ENCODE measurements around the gene PLEKHG7. TPM values are rescaled to one million over a fixed set of nuclear protein-coding genes. Genes with fewer than 3 reads are reported as not detected.

PLEKHG7 gene
- total RNA-seq, 1 donor from 2014 or later = 5.3 TPM

DNA sequence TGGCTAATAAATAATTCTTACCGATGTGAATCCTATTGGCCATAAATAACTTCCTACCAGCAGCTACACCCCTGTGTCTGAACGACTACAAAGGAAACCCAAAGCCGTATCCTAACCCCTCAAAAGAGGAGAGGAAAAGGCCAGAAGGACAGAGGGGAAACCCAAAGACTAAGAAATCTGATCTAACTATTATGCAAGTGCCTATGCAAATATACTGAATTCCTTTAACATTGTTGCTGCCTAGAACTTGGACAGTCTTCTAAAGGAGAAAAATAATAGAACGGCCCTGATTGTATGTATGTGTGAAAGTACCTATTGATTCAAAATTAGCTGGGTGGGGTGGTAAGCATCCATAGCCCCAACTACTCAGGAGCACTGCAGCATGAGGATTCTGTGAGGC is 997 bp downstream of the PLEKHG7 start:
- DNase-seq (ENCODE audit: low spot score) = no peak
- ATAC-seq = no peak
- intact Hi-C loops (cut with DNase I) = no loop called here

DNA sequence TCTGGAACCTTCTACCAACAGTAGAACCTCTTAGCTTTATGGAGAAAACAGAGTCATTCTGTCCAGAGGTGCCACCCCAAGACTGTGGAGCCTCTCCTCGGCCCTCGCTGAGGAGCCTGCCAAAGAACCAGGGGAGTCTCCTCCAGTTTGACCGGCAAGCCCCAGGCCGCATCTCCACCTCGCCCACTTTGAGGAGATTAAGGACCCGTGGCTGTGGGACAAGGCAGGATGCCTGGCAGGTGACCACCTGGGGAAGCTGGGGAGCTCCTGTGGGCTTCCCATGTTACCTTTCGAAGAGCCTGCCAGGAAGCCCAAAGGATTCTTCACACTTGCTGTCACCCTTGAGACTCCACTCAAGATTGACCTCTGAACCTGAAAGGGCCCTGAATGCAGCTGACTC is 3.8 kb downstream of the PLEKHG7 start:
- ATAC-seq = no peak
- intact Hi-C loops (cut with DNase I) = no loop called here
- no peak for DNase-seq (ENCODE audit: low spot score)

DNA sequence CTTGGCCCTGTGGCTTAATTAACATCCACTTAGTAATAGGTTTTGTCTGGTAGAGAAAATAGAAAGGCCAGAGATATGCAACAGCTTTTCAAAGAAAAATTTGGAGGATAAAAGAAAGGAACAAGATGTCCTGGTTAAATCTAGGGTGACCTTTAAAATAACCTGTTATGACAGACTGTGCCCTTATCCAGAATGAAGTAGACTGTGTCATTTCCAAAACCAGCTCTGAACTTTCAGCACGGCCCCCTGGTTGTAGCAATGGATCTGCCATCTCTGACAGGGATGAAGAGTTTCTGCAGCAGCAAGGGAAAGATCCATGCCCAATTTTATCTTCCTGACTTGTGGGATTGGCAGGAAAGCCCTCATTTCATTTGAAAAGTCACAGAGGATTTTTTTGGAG is 5.1 kb downstream of the PLEKHG7 start:
- intact Hi-C loops (cut with DNase I) = no loop called here
- no peak for DNase-seq (ENCODE audit: low spot score)
- no peak for ATAC-seq

DNA sequence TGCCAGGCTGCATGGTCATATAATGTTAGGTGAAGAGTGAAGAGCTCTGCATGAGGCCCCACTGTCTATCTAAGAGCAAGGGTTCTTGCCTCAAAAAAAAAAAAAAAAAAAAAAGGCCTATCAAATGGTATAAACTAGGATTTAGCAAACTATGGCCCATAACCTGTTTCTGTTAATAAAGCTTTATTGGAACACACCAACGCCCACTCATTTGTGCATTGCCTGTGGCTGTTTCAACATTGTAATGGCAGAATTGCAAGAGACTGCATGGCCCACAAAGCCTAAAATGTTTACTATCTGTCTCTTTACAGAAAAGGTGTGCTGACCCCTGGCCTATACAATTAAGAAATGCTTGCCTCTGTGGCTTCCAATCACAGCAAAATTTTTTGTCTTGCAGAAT is 12.8 kb downstream of the PLEKHG7 start:
- intact Hi-C loops (cut with DNase I) = no loop called here
- ATAC-seq = no peak
- no peak for DNase-seq (ENCODE audit: low spot score)

DNA sequence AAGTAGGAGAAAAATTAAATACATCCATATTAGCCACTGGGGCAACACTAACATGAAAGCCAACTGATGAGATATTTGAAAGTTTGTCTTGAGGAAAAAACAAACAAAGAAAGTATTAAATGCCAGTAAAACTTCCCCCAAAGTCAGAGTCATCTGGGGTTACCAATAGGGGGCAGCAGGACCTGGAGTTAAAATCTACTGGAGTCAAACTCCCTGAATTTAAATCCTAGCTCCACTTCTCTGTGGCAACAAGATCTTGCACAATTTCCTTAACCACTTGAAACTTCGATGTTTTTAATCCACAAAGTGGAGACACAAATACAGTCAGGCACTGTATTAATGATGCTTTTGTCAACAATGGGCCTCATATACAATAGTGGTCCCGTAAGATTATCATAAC is 14.4 kb downstream of the PLEKHG7 start:
- ATAC-seq = no peak
- DNase-seq (ENCODE audit: low spot score) = no peak
- intact Hi-C loops (cut with DNase I) = no loop called here

DNA sequence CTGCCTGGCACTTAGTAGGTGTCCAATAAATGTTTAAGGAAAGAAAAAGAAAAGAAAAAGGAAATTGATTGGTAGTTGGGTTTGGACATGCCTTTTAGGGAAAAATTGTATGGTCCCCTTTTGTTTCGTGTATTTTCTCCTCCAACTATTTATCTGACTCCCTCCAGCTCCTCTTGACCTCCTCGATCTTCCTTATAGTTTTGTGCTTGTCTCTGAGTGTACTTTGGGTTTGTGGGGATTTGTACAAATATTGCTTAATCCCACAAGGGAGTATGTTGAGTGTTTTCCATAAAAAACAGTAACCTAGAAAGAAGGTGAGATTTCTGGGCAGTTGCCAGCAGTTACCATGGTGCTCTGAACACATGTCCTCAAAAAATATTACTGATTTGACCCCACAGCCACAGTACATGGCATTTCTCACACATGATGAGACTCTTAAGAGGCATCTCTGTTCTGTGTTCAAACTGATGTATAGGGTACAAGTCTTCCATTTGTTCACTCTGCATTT is 15.7 kb downstream of the PLEKHG7 start:
- intact Hi-C loops (cut with DNase I) = no loop called here
- no peak for ATAC-seq
- no peak for DNase-seq (ENCODE audit: low spot score)

DNA sequence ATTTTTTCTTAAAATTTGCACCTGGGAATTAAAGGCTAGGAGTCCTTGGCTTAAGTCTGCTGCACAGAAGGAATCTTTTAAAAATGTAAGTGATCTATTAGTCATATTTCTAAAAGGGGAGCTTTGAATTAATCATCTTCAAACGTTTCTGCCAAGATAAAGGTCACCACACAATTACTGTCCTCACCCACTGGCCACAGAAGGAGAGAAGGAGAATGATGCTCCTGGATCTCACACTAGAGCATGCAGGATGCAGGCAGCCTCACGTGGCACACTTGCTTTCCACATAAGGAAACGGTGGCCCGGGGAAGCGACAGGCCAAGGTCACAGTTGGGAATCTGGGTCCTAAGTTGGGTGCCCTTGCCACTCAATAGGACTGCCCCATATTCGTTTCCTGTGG is 16.9 kb downstream of the PLEKHG7 start:
- intact Hi-C loops (cut with DNase I) = no loop called here
- no peak for DNase-seq (ENCODE audit: low spot score)
- peak; percentile 44 for ATAC-seq

DNA sequence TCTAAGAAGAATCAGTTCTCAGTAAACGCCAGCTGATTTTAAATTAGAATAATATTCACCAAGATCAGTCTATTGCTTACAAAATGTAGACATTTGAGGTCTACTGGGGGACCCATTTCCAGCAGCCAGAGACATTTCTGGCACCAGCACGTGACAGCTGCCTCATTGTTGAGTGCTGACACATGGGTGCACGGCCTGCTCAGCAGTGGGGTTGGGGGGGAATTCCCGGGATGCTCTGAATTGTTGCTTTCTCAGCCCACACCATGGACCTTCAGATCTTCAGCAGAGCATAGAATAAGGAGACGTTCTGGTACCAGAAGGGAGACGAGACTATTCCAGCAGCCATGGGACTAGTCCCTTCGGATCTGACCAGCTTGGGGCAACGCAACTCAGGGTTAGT is 18.3 kb downstream of the PLEKHG7 start:
- intact Hi-C loops (cut with DNase I) = no loop called here
- DNase-seq (ENCODE audit: low spot score) (no peak), ATAC-seq (no peak)

DNA sequence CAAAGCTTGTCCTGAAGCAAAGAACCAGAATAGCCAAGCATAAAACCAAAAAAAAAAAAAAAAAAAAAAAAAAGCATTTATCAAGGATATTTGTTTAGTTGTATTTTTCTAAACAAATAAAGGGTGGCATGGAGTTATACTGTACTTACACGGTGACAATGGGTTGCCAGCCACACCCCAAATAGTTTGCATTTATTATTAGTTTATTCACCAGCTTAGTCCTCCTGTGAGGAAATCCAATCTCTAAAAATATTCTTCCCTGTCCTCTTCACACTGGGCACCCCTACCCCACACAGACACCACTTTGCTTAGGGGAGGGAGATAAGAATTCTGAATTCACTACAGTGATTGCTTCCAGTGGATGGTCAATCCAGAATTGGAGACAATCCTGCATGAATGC is 18.9 kb downstream of the PLEKHG7 start:
- DNase-seq (ENCODE audit: low spot score) (no peak), ATAC-seq (no peak)
- intact Hi-C loops (cut with DNase I) = no loop called here

DNA sequence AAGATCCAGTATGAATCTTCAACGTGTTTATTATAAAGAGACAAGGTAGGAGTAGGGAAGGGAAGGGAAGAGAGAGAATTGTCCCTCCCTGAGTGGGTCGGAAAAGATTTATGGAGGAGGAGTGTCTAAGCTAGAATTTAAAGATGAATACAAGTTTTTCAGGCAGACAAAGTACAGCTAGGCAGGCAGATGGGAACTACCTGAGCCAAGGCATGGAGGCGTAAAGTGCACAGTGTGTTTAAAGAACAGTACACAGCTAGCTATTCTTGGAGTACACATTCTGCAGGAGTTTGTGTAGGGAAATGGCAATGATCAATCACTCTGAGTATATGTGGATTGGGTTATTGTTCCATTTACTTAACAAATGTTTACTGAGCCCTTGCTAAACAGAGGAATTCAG is 20.1 kb downstream of the PLEKHG7 start:
- intact Hi-C loops (cut with DNase I) = no loop called here
- ATAC-seq (no peak), DNase-seq (ENCODE audit: low spot score) (no peak)

DNA sequence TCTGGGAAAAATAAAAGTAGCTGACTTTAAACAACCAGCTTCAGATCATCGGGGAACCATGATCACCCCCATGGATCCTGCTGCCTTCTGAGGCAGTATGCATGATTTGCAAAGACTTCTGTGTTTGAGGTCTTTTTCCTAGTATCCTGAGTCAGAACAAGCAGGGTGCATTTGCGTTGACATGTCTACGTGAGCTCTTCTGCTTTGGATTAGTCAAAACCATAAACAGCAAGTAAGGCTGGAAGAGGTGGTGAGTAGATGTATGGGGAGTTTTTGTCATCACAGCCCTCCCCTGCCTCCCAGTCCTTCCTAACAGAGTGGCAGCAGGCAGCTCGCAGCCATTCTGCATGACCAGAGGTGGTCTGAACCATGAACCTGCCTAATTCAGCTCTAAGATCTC is 24.1 kb downstream of the PLEKHG7 start:
- intact Hi-C loops (cut with DNase I) = no loop called here
- DNase-seq (ENCODE audit: low spot score) = no peak
- no peak for ATAC-seq

DNA sequence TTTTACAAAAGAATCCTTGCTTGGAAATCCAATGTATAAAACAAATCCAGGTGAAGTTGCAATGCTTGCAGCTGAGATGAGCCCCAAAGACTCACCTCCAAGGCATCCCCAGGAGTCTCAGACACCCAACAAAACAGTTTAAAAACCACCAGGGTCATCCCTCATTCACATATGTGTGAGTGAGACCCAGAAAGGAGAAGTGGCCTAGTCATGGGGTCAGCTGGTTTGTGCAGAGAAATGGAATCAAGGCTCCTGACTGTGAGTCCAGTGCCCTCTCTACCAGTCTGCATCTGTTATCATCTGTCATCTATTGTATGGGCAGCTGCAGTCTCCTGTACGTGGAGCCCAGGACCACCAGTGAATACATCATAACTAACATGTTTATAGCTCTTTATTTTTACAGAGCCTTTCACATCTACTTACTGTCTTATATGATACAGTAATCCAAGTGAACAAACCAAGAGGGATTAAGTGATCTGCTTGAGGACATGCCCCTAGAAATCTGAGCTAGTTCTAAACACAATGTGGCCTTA is 27.1 kb downstream of the PLEKHG7 start:
- DNase-seq (ENCODE audit: low spot score) (no peak), ATAC-seq (peak; percentile 24)
- intact Hi-C loops (cut with DNase I) = no loop called here

DNA sequence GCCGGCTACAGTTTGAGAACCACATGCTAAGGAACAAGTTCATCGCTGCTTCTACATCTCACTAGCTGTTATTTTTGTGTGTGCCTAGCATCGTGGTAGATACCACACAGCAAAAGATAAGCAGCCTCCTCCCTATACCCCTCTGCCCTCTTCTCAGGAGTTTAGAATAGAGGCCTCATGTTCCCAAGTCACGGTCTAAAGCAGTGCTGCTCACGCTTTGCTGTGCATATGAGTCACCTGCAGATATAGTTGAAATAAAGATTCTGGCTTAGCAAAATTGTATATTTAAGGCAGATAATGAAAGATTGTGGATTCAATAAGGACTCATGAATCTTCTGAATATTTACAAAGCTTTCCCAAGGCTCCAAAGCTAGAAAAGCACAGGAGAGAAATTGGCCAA is 28.0 kb downstream of the PLEKHG7 start:
- intact Hi-C loops (cut with DNase I) = no loop called here
- ATAC-seq = no peak

DNA sequence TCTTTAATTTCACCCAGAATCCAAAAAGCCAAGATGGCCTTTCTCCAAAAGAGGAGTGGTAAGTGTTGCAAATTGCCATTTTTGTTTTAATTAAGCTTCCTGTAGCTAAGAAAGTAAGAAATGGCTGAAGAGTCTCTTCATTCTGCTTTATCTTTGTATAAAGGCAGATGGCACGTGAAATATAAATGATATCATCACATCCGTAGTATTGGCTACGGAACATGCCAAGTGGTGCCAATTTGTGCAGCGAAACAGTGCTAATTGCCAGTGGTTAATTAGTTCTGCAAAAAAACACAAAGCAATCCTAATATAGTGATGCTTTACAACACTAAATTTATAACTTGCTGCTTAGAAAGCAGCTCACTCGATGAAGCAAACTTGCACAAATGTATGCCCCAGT is 29.4 kb downstream of the PLEKHG7 start:
- DNase-seq (ENCODE audit: low spot score) (no peak), ATAC-seq (no peak)
- intact Hi-C loops (cut with DNase I) = no loop called here

More for the DNA sequence above, 28.0 kb downstream of the PLEKHG7 start:
- DNase-seq (ENCODE audit: low spot score) = no peak

DNA sequence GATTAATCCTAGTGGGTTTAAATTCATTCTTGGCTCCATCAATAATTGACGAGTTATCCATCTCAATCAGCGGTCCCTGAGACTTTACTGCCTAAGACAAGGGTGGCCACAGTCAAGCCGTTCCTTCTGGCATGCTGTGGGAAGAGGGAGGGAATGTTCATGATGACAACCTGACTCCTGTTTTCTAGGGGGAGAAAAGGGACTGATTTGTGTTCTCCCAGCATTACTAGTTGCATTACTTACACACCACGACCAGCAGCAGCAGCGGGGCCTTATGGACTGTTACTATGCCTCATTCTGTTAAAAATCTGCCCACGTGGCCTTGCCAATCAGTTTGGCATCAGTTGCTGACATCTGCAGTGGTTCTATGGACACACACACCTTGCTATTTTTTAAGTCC is 29.9 kb downstream of the PLEKHG7 start:
- DNase-seq (ENCODE audit: low spot score) (no peak), ATAC-seq (no peak)
- intact Hi-C loops (cut with DNase I) = no loop called here

DNA sequence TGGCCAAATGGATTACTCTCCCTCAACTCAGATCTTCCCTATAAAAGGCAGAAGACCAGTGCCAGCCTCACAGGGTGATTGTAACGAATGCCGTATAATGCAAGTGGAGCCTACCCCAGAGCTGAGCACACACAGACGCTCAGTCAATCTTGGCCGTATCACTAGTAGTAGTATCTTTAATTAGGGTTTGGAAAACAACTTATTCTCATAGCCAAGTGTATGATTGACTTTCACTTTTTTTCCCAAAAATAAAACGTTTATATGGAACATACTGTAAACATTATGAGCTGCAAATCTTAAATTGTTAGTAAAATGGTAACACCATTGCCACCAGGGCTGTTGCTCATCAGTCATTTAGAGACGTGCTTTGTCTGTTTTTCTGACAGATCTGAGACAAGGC is 30.4 kb downstream of the PLEKHG7 start:
- ATAC-seq (no peak), DNase-seq (ENCODE audit: low spot score) (no peak)
- intact Hi-C loops (cut with DNase I) = no loop called here

DNA sequence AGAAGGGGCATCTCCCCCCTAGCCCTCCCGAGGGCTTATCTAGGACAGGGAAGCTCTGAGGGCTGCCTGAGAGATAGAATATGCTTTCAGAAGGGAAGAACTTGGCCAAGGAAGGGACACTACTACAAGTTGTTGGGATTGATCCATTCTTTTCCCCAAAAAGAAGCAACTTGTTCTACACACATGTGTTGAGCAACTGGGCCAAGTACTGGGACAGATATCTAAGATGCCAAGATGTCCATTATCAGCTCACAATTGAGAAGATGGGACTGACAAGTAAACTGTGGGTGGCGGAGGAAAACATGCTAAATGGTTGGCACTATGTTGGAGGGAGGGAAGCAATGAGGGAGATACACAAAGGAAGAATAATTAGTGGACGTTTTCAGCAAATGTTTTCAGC is 30.9 kb downstream of the PLEKHG7 start:
- DNase-seq (ENCODE audit: low spot score) = no peak
- intact Hi-C loops (cut with DNase I) = no loop called here
- no peak for ATAC-seq

DNA sequence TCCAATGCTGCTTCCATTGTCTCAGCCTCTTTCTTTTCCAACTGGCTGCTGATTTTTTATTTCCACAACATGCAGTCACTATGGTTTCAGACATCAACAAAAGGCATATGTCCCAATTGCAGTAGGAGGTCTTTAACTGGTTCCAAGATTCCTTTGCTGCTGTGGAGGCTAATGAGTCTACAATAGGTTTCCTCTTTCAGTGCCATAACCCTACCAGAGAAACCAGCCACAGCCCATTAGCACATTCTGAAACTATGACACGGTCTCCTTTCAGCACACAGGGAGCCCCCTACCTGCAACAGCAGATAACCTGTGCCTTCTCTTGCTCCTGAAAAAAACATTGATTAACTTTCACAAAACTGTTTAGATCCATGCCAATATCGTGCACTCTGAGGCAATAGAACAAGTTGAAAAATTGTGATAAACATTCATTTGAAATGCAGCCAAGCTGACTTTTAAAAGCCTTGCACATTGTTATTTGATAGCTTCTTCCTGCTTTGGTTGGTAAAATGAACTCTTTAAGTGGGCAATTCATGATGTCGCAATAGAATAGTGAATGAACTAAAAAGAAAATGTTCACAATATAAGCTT is 32.4 kb downstream of the PLEKHG7 start:
- intact Hi-C loops (cut with DNase I) = no loop called here
- DNase-seq (ENCODE audit: low spot score) (no peak), ATAC-seq (peak; percentile 88)

DNA sequence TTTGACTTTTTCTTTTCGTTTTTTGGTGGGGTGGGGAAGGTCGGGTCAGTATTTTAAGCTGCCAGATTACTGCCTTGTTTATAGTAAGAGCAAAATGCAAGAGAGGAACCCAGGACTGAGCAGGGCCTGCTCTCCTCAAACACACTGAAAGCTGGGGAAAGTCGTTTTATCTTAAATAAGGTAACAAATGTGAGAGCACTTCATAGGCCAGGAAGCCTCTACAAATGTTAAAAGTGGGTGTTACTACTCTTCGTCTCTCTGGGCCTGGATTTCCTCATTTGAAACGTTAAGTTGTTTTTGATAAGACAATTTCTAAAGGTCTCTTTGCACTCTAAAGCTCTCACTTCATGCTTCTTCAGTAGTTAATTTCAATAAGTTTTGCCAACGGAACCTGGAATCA is 33.8 kb downstream of the PLEKHG7 start:
- intact Hi-C loops (cut with DNase I) = no loop called here
- ATAC-seq (no peak), DNase-seq (ENCODE audit: low spot score) (no peak)

DNA sequence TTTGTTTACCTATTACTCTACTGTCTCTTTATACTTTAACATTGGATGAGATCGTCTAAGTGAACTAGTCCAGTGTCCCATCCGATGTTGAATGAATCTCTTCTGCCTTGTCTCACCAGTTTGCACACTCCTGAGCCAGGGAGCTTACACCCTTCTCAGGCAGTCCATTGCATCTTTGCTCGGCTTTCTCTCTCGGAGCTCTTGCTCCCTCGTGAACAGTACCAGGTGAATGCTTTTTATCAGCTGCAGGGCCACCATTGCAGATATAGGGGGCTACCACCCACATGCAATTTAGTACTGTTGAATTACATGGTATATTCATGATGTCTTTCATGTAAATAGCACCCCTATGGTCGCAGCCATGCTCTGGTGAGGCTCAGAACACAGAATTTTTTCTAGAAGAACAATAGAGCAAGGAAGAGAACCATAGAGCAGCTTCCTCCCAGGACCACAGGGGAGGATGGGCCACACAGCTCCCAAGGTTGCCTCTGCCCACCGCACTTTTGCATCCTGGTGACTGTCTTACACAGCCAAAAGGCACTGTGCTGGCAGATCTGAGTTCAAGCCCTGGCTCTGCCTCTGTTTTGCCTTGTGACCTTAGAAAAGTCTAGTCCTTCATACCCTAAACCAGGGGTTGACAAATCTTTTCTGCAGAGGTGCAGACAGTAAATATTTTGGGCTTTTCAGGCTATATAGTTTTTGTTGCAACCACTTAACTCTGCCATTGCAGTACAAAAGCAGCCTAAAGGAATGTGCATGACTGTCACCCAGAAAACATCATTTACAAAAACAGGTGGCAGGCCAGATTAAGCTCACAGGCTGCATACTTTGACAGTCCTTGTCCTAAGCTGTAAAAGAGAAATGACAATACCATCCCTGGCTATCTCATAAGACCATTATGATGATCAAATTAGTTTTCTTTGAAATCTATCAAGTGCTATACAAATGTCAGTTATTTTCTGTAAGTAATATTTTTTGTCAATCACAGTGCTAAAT is 35.4 kb downstream of the PLEKHG7 start:
- ATAC-seq (no peak), DNase-seq (ENCODE audit: low spot score) (no peak)
- intact Hi-C loops (cut with DNase I) = no loop called here

All from sciatic nerve (tissue), 2 donors.